Vagina (tissue), 2 donors: ENCODE measurements around the gene TFPI. TPM values are rescaled to one million over a fixed set of nuclear protein-coding genes. Genes with fewer than 3 reads are reported as not detected.

Source experiments
- DNase-seq, 2 donors: peaks; one replicate each; pipeline ENCODE4 v3.0.0-alpha.2; 2017; ENCODE audit errors: extremely low spot score in 2 of 2
- H3K27ac ChIP-seq: fragments of 200-600 bp; sonication (generic); one replicate; pipeline ENCODE4 v1.5.1; 2019
- H3K27me3 ChIP-seq: fragments of 200-600 bp; sonication (generic); one replicate; pipeline ENCODE4 v1.5.1; 2019
- H3K36me3 ChIP-seq, 2 donors: fragments of 200-600 bp; sonication (generic); one replicate each; pipeline ENCODE4 v1.5.1; 2017 to 2019
- H3K4me1 ChIP-seq: fragments of 200-600 bp; sonication (generic); one replicate; pipeline ENCODE4 v1.5.1; 2019
- H3K4me3 ChIP-seq, 2 donors: fragments of 200-600 bp; sonication (generic); 1 replicate in 1 of 2; 2 replicates in 1 of 2; pipeline ENCODE4 v1.5.1; 2016 to 2019
- H3K9me3 ChIP-seq: fragments of 200-600 bp; sonication (generic); one replicate; pipeline ENCODE4 v1.5.1; 2019
- POLR2A ChIP-seq, 2 donors: fragments of 450-650 bp; IDR thresholded peaks; one replicate each; pipeline ENCODE4 v1.6.1; 2017; ENCODE audit warnings: antibody characterized with exemption in 2 of 2, mild to moderate bottlenecking in 2 of 2, moderate library complexity in 2 of 2
- POLR2AphosphoS5 ChIP-seq, 2 donors: sonication (generic); formaldehyde crosslinking; IDR thresholded peaks; one replicate each; pipeline ENCODE4 v1.9.0; 2017; ENCODE audit warnings: antibody characterized with exemption in 2 of 2, mild to moderate bottlenecking in 2 of 2, low read depth in 1 of 2; ENCODE audit not compliant: insufficient read depth in 1 of 2
- intact Hi-C: fragments of 100-400 bp; cut with DNase I; formaldehyde crosslinking; loops from one replicate; pipeline ENCODE4 v1.15.1; 2023
- total RNA-seq: library from RNA; depleted of rRNA; stranded (reverse); fragments of >200 nt; gene quantifications from one replicate; pipeline ENCODE4 v1.2.3, GENCODE V29; 2016
- TF ChIP-seq, protein P1 (sequence below), 3 experiments: fragments of 450-650 bp in 2 of 3; fragments of 200-600 bp in 1 of 3; sonication (generic) in 1 of 3; IDR thresholded peaks; one replicate each; pipeline ENCODE4 v1.5.1; 2017 to 2019; ENCODE audit warnings: antibody characterized with exemption in 3 of 3, mild to moderate bottlenecking in 2 of 3, moderate library complexity in 2 of 3

The TFPI gene
- total RNA-seq, 1 donor from 2014 or later: 68.8 TPM

DNA sequence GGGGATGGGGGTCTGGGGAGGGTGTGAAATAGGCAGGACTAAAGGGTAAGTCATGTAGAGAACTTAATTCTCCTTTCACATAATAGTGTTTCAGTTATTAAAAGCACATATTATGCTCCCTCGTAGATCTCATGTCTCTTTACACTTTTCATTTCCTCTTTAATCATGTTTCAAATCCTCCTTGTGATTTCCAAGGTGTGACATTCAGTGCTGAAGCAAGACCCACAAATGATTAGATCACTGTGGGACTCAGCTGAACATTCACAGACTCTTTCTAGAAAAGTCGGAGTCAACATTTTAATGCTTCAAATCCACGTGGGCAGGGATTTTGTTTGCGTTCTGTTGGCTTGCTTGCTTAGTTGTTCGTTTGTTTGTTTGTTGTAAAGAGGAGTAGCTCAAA lies 71.4 kb downstream of the TFPI start:
- Histone ChIP-seq H3K4me3 (no peak overlapping the region), H3K36me3 (no peaks in the 10 kb centered on the region), H3K4me1 (no peaks in the 10 kb centered on the region), H3K27ac (no peak overlapping the region), H3K9me3 (no peaks in the 10 kb centered on the region), H3K27me3 (no peaks in the 10 kb centered on the region)
- intact Hi-C loops: no loop called here
- TF ChIP-seq, protein P1, sequence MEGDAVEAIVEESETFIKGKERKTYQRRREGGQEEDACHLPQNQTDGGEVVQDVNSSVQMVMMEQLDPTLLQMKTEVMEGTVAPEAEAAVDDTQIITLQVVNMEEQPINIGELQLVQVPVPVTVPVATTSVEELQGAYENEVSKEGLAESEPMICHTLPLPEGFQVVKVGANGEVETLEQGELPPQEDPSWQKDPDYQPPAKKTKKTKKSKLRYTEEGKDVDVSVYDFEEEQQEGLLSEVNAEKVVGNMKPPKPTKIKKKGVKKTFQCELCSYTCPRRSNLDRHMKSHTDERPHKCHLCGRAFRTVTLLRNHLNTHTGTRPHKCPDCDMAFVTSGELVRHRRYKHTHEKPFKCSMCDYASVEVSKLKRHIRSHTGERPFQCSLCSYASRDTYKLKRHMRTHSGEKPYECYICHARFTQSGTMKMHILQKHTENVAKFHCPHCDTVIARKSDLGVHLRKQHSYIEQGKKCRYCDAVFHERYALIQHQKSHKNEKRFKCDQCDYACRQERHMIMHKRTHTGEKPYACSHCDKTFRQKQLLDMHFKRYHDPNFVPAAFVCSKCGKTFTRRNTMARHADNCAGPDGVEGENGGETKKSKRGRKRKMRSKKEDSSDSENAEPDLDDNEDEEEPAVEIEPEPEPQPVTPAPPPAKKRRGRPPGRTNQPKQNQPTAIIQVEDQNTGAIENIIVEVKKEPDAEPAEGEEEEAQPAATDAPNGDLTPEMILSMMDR (IDR thresholded peaks at IDR 0.05): no peak
- TF ChIP-seq POLR2AphosphoS5 (IDR thresholded peaks at IDR 0.05; ENCODE audit: insufficient read depth in 1 of 2, low read depth in 1 of 2): no peak
- no peak for TF ChIP-seq POLR2A (IDR thresholded peaks at IDR 0.05)
- no peak for DNase-seq

DNA sequence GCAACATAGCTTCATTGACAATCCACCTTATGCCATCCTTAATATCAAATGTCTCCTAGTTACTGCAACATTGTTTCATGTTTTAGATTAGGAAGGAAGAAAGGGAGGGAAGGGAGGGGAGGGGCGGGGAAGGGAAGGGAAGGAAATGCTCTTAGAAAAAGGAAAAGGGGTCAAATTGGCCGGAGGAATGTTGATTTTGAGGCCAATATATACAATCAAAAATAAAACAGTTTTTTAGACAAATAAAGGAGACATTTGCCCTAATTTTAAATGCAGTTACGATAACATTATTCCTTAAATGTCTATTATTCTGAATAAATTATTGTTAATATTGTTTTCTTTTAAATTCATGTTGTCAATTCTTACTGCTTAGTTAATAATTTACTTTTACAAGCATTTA lies 72.7 kb downstream of the TFPI start:
- Histone ChIP-seq H3K4me1 (no peaks in the 10 kb centered on the region), H3K27ac (no peak overlapping the region), H3K4me3 (no peak overlapping the region), H3K27me3 (no peaks in the 10 kb centered on the region), H3K36me3 (no peaks in the 10 kb centered on the region), H3K9me3 (no peaks in the 10 kb centered on the region)
- TF ChIP-seq POLR2AphosphoS5 (IDR thresholded peaks at IDR 0.05; ENCODE audit: insufficient read depth in 1 of 2, low read depth in 1 of 2) (no peak), POLR2A (IDR thresholded peaks at IDR 0.05) (no peak)
- TF ChIP-seq, protein P1 (IDR thresholded peaks at IDR 0.05): no peak
- intact Hi-C loops: no loop called here
- no peak for DNase-seq

DNA sequence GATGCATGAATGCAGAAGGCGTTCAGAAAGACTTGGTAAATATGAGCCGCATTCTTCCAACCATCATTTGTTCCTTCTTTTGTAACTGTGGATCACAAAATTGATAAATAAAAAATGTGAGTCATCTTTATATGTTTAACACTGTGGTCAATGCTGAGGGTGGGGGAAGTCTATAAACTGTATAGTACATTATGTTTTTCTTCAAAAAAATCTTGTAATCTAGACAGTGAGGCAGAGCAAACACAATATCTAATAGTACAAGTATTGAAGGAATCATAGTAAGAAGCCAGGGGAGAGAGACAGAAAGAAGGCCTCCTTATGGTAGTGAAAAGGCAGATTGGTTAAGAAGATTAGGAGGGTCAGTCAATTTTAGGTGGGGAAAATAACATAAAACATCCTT lies 75.5 kb downstream of the TFPI start:
- DNase-seq: no peak
- intact Hi-C loops: no loop called here
- no peak overlapping the region for H3K4me3 ChIP-seq
- no peaks in the 10 kb centered on the region for H3K36me3 ChIP-seq
- no peak for TF ChIP-seq POLR2A (IDR thresholded peaks at IDR 0.05)
- TF ChIP-seq POLR2AphosphoS5 (IDR thresholded peaks at IDR 0.05; ENCODE audit: insufficient read depth in 1 of 2, low read depth in 1 of 2): no peak
- TF ChIP-seq, protein P1 (IDR thresholded peaks at IDR 0.05): no peak
- H3K4me1 ChIP-seq: no peaks in the 10 kb centered on the region
- H3K27ac ChIP-seq: no peak overlapping the region
- H3K27me3 ChIP-seq: no peaks in the 10 kb centered on the region
- H3K9me3 ChIP-seq: no peaks in the 10 kb centered on the region

DNA sequence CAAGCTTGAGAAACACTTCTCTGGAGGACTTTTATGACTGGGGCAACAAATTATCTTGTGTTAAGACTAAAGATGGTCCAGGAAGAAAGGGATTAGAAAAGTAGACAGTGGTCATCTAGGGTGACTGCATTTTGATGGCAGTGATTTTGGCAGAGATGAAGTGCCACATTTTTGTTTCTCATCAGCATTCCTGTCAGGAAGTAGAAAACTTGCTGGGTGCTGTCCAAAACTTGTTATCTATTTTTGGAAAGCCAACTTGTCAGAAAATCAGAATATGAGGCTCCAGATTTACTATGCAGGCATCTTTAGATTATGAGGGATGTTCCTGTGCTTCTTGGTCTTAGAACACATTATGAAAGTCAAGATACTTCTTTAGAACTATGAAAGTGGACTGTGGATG lies 77.2 kb downstream of the TFPI start:
- Histone ChIP-seq H3K4me1 (no peaks in the 10 kb centered on the region), H3K27ac (no peak overlapping the region), H3K9me3 (no peaks in the 10 kb centered on the region), H3K36me3 (no peaks in the 10 kb centered on the region), H3K4me3 (no peak overlapping the region), H3K27me3 (no peaks in the 10 kb centered on the region)
- no peak for DNase-seq
- TF ChIP-seq, protein P1 (IDR thresholded peaks at IDR 0.05): no peak
- TF ChIP-seq POLR2A (IDR thresholded peaks at IDR 0.05): no peak
- TF ChIP-seq POLR2AphosphoS5 (IDR thresholded peaks at IDR 0.05; ENCODE audit: insufficient read depth in 1 of 2, low read depth in 1 of 2): no peak
- intact Hi-C loops: no loop called here

DNA sequence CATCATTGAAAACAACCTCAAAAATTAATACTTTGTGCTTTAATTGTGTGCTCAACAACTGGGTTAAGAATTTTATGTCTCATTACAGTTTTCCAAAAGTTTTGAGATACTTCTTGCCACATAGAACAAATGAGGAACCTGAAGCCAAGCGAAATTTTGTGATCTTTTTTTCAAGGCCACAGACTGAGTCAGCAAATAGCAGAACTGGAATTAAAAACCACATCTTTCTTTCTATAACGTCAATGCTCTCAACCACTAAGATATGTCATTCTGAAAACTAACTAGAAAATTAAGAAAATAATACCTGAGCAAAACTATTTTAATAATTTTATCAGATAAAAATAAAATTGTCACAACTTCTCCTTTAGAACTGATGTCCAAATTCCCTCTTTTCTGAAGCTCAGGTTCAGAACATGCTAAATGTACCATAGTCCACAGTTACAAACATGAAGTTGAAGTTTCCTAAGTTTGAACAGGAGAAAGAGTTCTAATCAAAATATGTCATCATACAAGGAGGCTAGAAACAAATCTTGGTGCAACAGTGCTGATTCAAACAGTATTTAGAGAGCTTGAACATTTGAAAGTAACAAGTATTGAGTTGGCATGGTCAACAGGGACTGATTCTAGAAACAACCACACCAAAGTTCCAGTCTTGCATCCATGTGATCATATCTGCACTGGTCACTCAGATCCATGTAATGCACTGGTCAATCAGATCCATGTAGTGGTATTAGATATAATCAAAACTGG lies 78.6 kb downstream of the TFPI start:
- no peaks in the 10 kb centered on the region for H3K4me1 ChIP-seq
- no peak for DNase-seq
- no peak overlapping the region for H3K27ac ChIP-seq
- intact Hi-C loops: no loop called here
- no peak for TF ChIP-seq POLR2AphosphoS5 (IDR thresholded peaks at IDR 0.05; ENCODE audit: insufficient read depth in 1 of 2, low read depth in 1 of 2)
- TF ChIP-seq POLR2A (IDR thresholded peaks at IDR 0.05): no peak
- TF ChIP-seq, protein P1 (IDR thresholded peaks at IDR 0.05): no peak
- no peaks in the 10 kb centered on the region for H3K9me3 ChIP-seq
- no peak overlapping the region for H3K4me3 ChIP-seq
- no peaks in the 10 kb centered on the region for H3K27me3 ChIP-seq
- no peaks in the 10 kb centered on the region for H3K36me3 ChIP-seq
